HG03442 (cell line): ENCODE data around the gene RASAL1.

Source experiments
- ATAC-seq: cut with Tn5 transposase; IDR thresholded peaks from one replicate; pipeline ENCODE4 v1.9.1; 2021; ENCODE audit warnings: mild to moderate bottlenecking, moderate library complexity; ENCODE audit not compliant: unreplicated experiment

The RASAL1 gene

GRCh38 chr12:113162102-113163029 is 26.8 kb upstream of the RASAL1 start:
- no peak for ATAC-seq

- no peak for ATAC-seq
These were observed 26.0 kb upstream of the RASAL1 start for GRCh38 chr12:113161415-113162016.

GRCh38 chr12:113159937-113160336 is 24.4 kb upstream of the RASAL1 start:
- no peak for ATAC-seq

GRCh38 chr12:113158439-113159203 is 23.1 kb upstream of the RASAL1 start:
- no peak for ATAC-seq

DNA sequence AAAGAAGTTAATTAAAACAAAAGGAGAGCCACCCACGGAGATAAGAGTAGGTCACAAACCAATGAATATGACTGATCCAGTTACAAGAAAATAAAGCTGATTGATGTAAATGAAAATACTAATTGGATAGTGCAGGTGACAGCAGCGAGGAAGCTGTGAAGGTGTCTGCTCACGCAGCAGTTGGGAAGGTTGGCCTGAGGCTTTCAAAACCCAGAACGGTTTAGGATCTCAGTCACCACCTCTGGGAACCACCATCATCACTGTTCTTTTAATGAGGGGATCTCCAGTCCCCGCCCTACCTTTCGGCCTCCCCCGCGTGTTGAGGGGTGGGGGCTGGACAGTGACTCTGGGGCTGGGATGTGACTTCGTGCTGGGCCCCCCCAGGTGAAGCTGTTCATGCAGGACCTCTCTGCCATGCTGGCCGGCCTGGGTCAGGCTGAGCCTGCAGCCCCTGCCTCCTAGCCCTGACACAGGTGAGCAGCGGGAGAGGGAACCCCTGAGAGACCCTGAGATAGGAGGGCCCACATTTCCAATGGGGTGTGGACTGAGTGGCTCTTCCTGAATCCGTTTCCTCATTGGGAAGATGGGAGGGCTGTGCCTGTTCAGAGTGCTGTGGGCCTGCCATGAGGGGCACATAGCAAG is 21.8 kb upstream of the RASAL1 start:
- no peak for ATAC-seq

GRCh38 chr12:113155646-113156045 is 20.1 kb upstream of the RASAL1 start:
- ATAC-seq: no peak

GRCh38 chr12:113155060-113155459 is 19.5 kb upstream of the RASAL1 start:
- no peak for ATAC-seq

DNA sequence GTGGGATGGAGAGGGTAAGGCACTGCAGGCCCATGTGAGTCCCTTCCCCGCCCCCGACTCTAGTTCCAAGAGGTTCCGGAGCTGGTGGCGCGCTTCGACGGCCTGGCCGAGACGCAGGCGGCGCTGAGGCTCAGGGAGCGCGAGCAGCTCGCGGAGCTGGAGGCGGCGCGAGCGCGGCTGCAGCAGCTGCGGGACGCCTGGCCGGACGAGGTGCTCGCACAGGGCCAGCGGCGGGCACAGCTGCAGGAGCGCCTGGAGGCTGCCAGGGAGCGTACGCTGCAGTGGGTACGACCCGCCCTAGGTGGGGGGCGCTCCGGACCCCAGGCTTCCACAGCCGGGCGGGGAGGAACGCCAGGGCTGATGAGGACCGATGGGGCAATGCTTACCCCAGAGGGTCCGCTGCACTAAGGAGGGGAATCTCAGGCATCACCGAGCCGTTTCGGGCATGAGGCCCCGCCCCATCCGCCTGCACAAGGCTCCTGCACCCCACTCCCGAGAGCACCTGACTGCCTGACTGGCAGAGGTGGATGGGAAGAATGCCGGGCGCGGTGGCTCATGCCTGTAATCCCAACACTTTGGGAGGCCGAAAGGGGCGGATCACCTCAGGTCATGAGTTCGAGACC is 18.9 kb upstream of the RASAL1 start:
- ATAC-seq: no peak

DNA sequence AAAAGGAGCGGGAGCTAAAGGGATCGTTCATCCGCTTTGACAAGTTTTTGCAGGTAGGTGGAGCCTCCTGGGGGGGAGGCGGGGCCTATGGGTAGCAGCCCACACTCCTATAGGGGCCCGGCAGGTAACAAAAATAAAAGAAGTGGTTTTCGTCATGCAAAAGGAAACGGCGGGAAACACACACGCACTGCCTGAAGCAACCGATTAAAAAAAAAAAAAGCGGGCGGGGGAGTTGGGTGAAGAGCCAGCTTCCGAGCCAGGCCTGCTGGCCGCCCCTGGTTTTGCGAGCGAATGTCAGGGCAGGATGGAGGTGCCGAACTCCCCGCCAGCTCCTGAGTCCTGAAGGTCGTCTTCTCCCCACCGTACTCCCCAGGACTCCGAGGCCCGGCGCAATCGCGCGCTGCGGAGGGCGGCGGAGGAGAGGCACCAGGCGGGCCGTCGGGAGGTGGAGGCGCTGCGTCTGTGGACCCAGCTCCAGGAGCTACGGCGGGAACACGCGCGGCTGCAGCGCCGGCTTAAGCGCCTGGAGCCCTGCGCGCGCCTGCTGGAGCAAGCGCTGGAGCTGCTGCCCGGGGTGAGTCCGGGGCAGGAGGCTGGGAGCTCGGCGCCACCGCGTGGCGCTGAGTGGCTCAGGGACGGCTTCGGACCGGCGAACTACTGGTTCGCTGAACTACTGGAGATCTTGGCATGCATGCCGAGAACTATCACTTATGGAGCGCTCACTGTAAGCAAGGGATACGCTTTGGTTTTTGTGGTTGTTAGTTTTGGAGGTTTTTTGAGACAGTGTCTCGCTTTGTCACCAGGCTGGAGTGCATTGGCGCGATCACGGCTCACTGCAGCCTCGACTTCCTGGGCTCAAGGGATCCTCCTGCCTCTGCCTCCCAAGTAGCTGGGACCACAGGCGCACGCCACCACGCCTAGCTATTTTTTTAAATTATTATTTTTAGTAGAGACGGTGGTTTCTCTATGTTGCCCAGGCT is 17.6 kb upstream of the RASAL1 start:
- ATAC-seq: no peak

DNA sequence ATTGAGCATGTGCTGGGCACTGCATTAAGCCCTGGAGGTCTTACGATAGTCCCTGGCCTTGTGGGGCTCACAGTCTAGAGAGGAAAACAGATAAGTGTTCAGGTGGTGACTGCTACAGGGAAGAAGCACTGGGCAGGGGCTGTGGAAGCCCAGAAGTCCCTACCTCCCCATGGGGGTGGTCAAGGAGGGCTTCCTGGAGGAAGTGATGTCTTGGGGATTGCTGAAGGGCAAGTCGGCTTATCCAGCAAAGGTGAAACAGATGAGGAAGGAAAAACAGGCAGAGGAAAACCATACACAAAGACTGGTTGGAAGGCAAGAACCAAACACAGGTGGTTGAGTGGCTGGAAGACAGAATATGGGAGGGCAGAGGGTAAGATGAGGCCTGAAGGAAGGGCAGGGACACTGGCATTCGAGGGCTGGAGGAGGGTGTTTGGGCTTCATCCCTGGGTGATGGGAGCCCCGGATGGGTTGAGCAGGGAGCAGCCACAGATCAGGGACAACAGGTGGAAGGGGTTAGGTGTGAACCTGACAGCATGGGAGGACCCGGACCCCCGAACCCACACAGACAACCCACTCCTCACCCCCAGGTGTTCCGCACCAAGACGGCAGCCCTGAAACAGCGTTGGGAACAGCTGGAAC is 16.8 kb upstream of the RASAL1 start:
- ATAC-seq: no peak

DNA sequence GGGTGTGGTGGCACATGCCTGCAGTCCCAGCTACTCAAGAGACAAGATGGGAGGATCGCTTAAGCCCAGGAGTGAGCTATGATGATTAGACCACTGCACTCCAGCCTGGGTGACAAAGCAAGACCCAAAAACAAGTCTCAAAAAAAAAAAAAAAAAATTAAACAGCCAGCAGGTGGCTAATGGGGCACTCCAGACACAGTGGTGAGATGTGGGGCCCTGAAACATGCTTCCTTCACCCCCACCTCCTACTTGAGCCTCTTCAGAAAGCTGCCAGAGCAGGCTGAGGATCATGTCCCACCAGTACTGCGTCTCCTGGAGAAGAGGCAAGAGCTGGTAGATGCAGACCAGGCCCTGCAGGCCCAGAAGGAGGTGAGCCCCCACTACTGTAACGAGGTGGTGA is 16.1 kb upstream of the RASAL1 start:
- ATAC-seq: no peak

GRCh38 chr12:113149361-113150150 is 14.0 kb upstream of the RASAL1 start, which contains the start of gene CFAP73:
CFAP73 (plus strand) TSS chr12:113149724; CDS start chr12:113149858, 134 bp downstream.
- ATAC-seq: no peak

GRCh38 chr12:113146999-113147398 is 11.4 kb upstream of the RASAL1 start:
- no peak for ATAC-seq

GRCh38 chr12:113145720-113146551 is 10.4 kb upstream of the RASAL1 start:
- no peak for ATAC-seq

- ATAC-seq: no peak
These were observed 9.2 kb upstream of the RASAL1 start for GRCh38 chr12:113144806-113145205.

DNA sequence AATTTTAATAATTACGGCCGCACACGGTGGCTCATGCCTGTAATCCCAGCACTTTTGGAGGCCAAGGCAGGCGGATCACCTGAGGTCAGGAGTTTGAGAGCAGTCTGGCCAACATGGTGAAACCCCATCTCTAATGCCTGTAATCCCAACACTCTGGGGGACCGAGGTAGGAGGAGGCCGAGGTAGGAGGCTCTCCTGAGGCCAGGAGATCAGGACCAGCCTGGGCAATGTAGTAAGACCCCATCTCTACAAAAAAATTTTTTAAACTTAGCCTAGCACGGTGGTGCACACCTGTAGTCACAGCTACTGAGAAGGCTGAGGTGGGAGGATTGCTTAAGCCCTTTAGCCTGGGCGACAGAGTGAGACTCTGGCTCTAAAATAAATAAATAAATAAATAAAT is 8.4 kb upstream of the RASAL1 start:
- no peak for ATAC-seq

GRCh38 chr12:113142886-113143332 is 7.3 kb upstream of the RASAL1 start:
- no peak for ATAC-seq
